ENCODE measurements around the gene NUDT19. TPM values are rescaled to one million over a fixed set of nuclear protein-coding genes. Genes with fewer than 3 reads are reported as not detected.

Gene NUDT19
- total RNA-seq = 10 to 100 TPM; 28.8 to 34.8 (median 29.2) TPM

GRCh38 chr19:32691291-32691951, at the start of gene NUDT19:
Gene NUDT19, plus strand, starts transcription at chr19:32691821. Its CDS starts 140 bp downstream, at chr19:32691961.
- Histone ChIP-seq H3K27ac (peak within 1 kb of the TSS; percentile 69 to 92 (median 83)), H3K27me3 (no peaks in the 10 kb centered on the region), H3K4me3 (peak within 1 kb of the TSS; percentile 64 to 78 (median 66)), H3K4me1 (peaks cover 46 to 48% of the 10 kb centered on the region in 2 donors), H3K36me3 (no peaks in the 10 kb centered on the region), H3K9me3 (no peaks in the 10 kb centered on the region)
- in situ Hi-C loops (cut with MboI; ENCODE audit: low sequenced_read_pairs in 4 of 4) = loop anchor here in 1 of 4 donors (10.0 to 25.0 kb wide), 2 partner anchors 107 to 329 kb away; partner anchors contain the start of gene PDCD5
- DNase-seq = peak; percentile 81 to 86
- TF ChIP-seq POLR2A (IDR thresholded peaks at IDR 0.05) (peak; percentile 83 to 85), CTCF (IDR thresholded peaks at IDR 0.05 in 4 of 5, conservative IDR thresholded peaks at IDR 0.05 in 1 of 5) (no peak)
- intact Hi-C loops (cut with DNase I; ENCODE audit: low total_unique reads) = loop anchor here (1.0 to 5.0 kb wide), 4 partner anchors 16 to 109 kb away; partner anchors contain the start of genes ANKRD27, PDCD5 and RGS9BP
- peak; percentile 84 to 87 for ATAC-seq

- DNase-seq (no peak), ATAC-seq (no peak)
- H3K4me3 ChIP-seq = no peak overlapping the region
- H3K27ac ChIP-seq = no peak overlapping the region
- intact Hi-C loops (cut with DNase I; ENCODE audit: low total_unique reads) (no loop called here), in situ Hi-C loops (cut with MboI; ENCODE audit: low sequenced_read_pairs in 4 of 4) (no loop called here)
- peaks cover 5 to 98% of the 10 kb centered on the region in 2 donors for H3K36me3 ChIP-seq
- no peaks in the 10 kb centered on the region for H3K9me3 ChIP-seq
- no peak for TF ChIP-seq POLR2A (IDR thresholded peaks at IDR 0.05)
- TF ChIP-seq CTCF (IDR thresholded peaks at IDR 0.05 in 4 of 5, conservative IDR thresholded peaks at IDR 0.05 in 1 of 5) = no peak
- H3K4me1 ChIP-seq = peaks cover 0 to 2% of the 10 kb centered on the region in 2 donors
- H3K27me3 ChIP-seq = no peaks in the 10 kb centered on the region
Measured at GRCh38 chr19:32642771-32643170, 48.9 kb upstream of the NUDT19 start.

- H3K27ac ChIP-seq = no peak overlapping the region
- no peaks in the 10 kb centered on the region for H3K9me3 ChIP-seq
- no peak for DNase-seq
- in situ Hi-C loops (cut with MboI; ENCODE audit: low sequenced_read_pairs in 4 of 4) = no loop called here
- intact Hi-C loops (cut with DNase I; ENCODE audit: low total_unique reads) = no loop called here
- TF ChIP-seq CTCF (IDR thresholded peaks at IDR 0.05 in 4 of 5, conservative IDR thresholded peaks at IDR 0.05 in 1 of 5) (no peak), POLR2A (IDR thresholded peaks at IDR 0.05) (no peak)
- no peaks in the 10 kb centered on the region for H3K27me3 ChIP-seq
- H3K4me3 ChIP-seq = no peak overlapping the region
- peaks cover 0 to 78% of the 10 kb centered on the region in 2 donors for H3K36me3 ChIP-seq
- peaks cover 25 to 28% of the 10 kb centered on the region in 2 donors for H3K4me1 ChIP-seq
- no peak for ATAC-seq
Measured at GRCh38 chr19:32646556-32646955, 45.1 kb upstream of the NUDT19 start.

- DNase-seq (no peak), ATAC-seq (peak in 1 of 2 donors; percentile 5)
- peak overlapping the region in 2 of 4 donors; percentile 94 for H3K27ac ChIP-seq
- peaks cover 0 to 70% of the 10 kb centered on the region in 2 donors for H3K36me3 ChIP-seq
- TF ChIP-seq POLR2A (IDR thresholded peaks at IDR 0.05) (no peak), CTCF (IDR thresholded peaks at IDR 0.05 in 4 of 5, conservative IDR thresholded peaks at IDR 0.05 in 1 of 5) (no peak)
- no peaks in the 10 kb centered on the region for H3K9me3 ChIP-seq
- H3K4me1 ChIP-seq = peaks cover 33 to 36% of the 10 kb centered on the region in 2 donors
- no peak overlapping the region for H3K4me3 ChIP-seq
- H3K27me3 ChIP-seq = no peaks in the 10 kb centered on the region
- intact Hi-C loops (cut with DNase I; ENCODE audit: low total_unique reads) (no loop called here), in situ Hi-C loops (cut with MboI; ENCODE audit: low sequenced_read_pairs in 4 of 4) (no loop called here)
Measured at GRCh38 chr19:32647361-32647760, 44.3 kb upstream of the NUDT19 start.
